SU-DHL-6 (cell line): ENCODE results near the gene BRMS1.

Experiments
- H2AFZ ChIP-seq: fragments of 200-600 bp; sonication (generic); 2 replicates; pipeline ENCODE4 v1.6.1; 2014; ENCODE audit warnings: low read depth, mild to moderate bottlenecking, moderate library complexity, mixed read lengths, antibody characterized with exemption, low read length; ENCODE audit not compliant: severe bottlenecking
- H3F3A ChIP-seq: fragments of 200-600 bp; shearing (Covaris generic); 2 replicates; pipeline ENCODE4 v1.6.0; 2016; ENCODE audit warnings: antibody characterized with exemption, mild to moderate bottlenecking; ENCODE audit not compliant: insufficient read depth
- H3K27ac ChIP-seq: fragments of 200-600 bp; sonication (generic); 2 replicates; pipeline ENCODE4 v1.5.1; 2016; ENCODE audit warnings: low read depth, mild to moderate bottlenecking, low read length, moderate library complexity, mixed read lengths
- H3K27me3 ChIP-seq: fragments of 200-600 bp; sonication (generic), shearing (Covaris generic); 2 replicates; pipeline ENCODE4 v1.6.0; 2014; ENCODE audit warnings: mild to moderate bottlenecking, low read length
- H3K36me3 ChIP-seq: fragments of 200-600 bp; sonication (generic); 2 replicates; pipeline ENCODE4 v1.6.1; 2014; ENCODE audit warnings: mild to moderate bottlenecking, low read length, mixed read lengths
- H3K4me2 ChIP-seq: fragments of 300-600, 200-600 bp; shearing (Covaris generic), sonication (generic); 2 replicates; pipeline ENCODE4 v1.6.0; 2014; ENCODE audit warnings: low read length, low read depth, mild to moderate bottlenecking; ENCODE audit not compliant: poor library complexity, severe bottlenecking
- H3K4me3 ChIP-seq: fragments of 200-600 bp; sonication (generic); 2 replicates; pipeline ENCODE4 v1.5.1; 2014; ENCODE audit warnings: antibody characterized with exemption, low read length, mild to moderate bottlenecking, mixed read lengths; ENCODE audit not compliant: insufficient read depth, poor library complexity, severe bottlenecking
- H3K79me2 ChIP-seq: fragments of 200-600 bp; sonication (generic); 2 replicates; pipeline ENCODE4 v1.6.1; 2014; ENCODE audit warnings: mild to moderate bottlenecking, low read length, moderate library complexity; ENCODE audit not compliant: insufficient read depth
- H3K9ac ChIP-seq: fragments of 200-600 bp; sonication (generic); 2 replicates; pipeline ENCODE4 v1.7.0; 2014; ENCODE audit warnings: mild to moderate bottlenecking, low read length
- H3K9me2 ChIP-seq: fragments of 200-600 bp; sonication (generic); replicated peaks from 2 replicates; pipeline ENCODE4 v1.6.1; 2014; ENCODE audit warnings: low read length; ENCODE audit not compliant: insufficient read depth
- H3K9me3 ChIP-seq: fragments of 200-600 bp; sonication (generic); 2 replicates; pipeline ENCODE4 v1.6.1; 2014; ENCODE audit warnings: low read length, mixed read lengths; ENCODE audit not compliant: insufficient read depth
- H4K20me1 ChIP-seq: fragments of 200-600 bp; sonication (generic); 2 replicates; pipeline ENCODE4 v1.6.1; 2014; ENCODE audit warnings: low read depth, mild to moderate bottlenecking, antibody characterized with exemption, low read length, moderate library complexity, mixed read lengths
- EZH2phosphoT487 ChIP-seq: fragments of 200-600 bp; sonication (generic), shearing (Covaris generic); conservative IDR thresholded peaks from 2 replicates; pipeline ENCODE4 v1.6.1; 2018; ENCODE audit warnings: mild to moderate bottlenecking, antibody characterized with exemption, low read length, moderate library complexity, mixed read lengths
- TF ChIP-seq, protein P1 (sequence below): fragments of 200-600 bp; sonication (generic); IDR thresholded peaks from one replicate; pipeline ENCODE4 v1.5.1; 2017; ENCODE audit warnings: antibody characterized with exemption, mild to moderate bottlenecking, low read length, moderate library complexity; ENCODE audit not compliant: insufficient read depth, poor library complexity, severe bottlenecking

BRMS1 gene

DNA sequence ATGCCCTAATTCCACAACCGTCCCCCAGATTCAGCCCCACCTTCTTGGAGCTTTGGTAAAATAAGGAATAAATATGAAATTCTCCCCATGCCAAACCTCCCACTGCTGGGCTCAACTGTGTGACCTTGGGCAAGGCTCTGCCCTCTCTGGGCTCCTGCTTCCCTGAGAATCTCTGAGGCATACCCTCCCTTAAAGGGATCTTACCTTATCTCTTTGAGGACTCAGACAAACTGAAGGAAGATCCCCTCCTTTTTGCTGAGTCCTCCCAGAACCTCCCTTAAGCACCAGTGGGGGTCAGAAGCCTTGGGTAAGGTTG lies 30.8 kb downstream of the BRMS1 start:
- no peak for TF ChIP-seq EZH2phosphoT487
- TF ChIP-seq, protein P1, sequence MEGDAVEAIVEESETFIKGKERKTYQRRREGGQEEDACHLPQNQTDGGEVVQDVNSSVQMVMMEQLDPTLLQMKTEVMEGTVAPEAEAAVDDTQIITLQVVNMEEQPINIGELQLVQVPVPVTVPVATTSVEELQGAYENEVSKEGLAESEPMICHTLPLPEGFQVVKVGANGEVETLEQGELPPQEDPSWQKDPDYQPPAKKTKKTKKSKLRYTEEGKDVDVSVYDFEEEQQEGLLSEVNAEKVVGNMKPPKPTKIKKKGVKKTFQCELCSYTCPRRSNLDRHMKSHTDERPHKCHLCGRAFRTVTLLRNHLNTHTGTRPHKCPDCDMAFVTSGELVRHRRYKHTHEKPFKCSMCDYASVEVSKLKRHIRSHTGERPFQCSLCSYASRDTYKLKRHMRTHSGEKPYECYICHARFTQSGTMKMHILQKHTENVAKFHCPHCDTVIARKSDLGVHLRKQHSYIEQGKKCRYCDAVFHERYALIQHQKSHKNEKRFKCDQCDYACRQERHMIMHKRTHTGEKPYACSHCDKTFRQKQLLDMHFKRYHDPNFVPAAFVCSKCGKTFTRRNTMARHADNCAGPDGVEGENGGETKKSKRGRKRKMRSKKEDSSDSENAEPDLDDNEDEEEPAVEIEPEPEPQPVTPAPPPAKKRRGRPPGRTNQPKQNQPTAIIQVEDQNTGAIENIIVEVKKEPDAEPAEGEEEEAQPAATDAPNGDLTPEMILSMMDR = no peak
- no peak overlapping the region for H2AFZ ChIP-seq
- H3K9ac ChIP-seq = no peak overlapping the region
- H3K4me2 ChIP-seq = no peak overlapping the region
- H3K79me2 ChIP-seq = no peaks in the 10 kb centered on the region
- H3K9me2 ChIP-seq = no peaks in the 10 kb centered on the region
- H3F3A ChIP-seq = no peaks in the 10 kb centered on the region
- H3K27ac ChIP-seq = no peak overlapping the region
- H3K36me3 ChIP-seq = no peaks in the 10 kb centered on the region
- no peaks in the 10 kb centered on the region for H3K9me3 ChIP-seq
- no peak overlapping the region for H3K4me3 ChIP-seq
- H4K20me1 ChIP-seq = no peaks in the 10 kb centered on the region
- H3K27me3 ChIP-seq = no peaks in the 10 kb centered on the region

DNA sequence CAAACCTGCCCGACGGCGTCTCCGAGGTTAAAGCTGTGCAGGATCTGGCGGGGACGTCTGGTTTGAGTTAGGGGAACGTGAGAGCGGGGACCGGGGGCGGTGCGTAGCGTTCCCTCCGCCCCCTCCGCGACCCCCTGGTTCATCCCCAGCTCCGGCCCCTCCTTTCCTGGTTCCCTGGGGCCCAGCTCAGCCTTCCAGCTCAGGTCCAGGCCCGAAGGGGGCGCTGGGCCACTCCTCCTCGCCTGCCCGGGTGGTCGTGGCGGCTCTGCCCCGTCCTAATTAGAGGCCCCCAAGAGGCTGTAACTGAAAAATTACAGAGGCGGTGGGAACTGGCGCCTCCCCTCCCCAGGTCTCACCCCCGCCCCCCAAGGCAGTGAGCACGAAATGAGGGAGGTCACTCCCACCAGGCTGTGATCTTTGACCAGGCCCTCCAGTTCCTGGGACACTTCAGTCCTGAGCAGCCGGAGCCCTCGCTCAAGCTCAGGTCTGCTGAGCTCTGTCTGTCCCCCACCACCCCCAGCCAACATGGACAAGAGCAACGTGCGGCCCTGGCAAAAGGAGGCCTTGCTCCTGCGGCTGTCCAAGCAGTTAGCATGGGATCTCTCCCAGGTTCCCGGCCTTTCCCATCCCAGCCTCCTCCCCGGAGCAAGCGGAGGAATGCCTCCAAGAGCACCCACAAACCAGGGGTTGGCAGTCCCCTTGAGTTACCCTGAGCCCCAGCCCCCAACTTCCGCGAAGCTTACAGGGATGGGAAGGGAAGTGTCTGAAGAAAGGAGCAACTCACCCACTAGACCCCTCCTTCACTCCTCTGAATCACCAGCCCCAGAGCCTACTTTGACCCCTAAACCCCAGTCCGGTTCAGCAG lies 31.4 kb downstream of the BRMS1 start:
- Histone ChIP-seq H4K20me1 (no peaks in the 10 kb centered on the region), H3K79me2 (no peaks in the 10 kb centered on the region), H3K9me2 (no peaks in the 10 kb centered on the region), H3K9ac (peak overlapping the region; percentile 6; the same call in 1 of the 2 replicates), H3K4me3 (peak overlapping the region; percentile 24), H3K4me2 (peak overlapping the region; percentile 90), H3F3A (no peaks in the 10 kb centered on the region), H2AFZ (no peak overlapping the region), H3K9me3 (no peaks in the 10 kb centered on the region), H3K36me3 (no peaks in the 10 kb centered on the region), H3K27me3 (no peaks in the 10 kb centered on the region), H3K27ac (no peak overlapping the region)
- no peak for TF ChIP-seq EZH2phosphoT487
- TF ChIP-seq, protein P1 = no peak

DNA sequence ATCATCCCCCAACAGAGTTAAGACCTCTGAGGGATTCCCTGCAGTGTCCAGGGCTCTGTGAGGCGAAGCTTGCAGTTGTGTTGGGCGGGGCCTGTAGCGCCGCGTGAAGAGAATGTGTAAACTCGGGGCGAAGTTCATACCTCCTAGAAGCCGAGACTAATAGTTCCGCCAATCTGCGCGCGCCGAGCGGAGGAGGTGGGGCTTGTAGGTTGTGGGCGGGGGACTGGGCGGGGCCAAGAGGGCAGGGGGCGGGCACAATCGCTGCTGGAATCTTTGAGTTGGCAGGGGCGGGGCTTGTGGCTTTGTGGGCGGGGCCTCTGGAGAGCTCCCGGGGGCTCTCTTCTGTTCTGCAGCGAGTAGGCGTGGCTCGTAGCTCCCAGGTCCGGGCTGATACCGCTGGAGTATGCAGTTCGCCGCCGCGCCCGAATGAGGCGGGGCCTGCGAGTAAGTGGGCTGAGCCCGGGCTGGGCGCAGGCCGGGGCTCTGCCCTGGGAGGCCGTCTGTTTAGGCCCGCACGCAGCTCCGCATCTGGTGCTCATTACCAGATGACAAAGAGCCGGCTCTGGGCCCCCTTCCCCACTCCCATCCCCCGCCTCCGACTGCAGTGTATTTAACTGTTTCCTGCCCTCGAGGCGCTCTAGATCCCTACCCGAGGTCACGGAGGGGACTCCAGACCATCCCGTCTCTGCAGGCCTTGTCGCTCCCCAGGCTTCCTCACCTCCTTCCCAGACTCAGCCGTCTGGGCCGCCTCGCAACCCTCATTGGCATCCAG lies 32.2 kb downstream of the BRMS1 start:
- Histone ChIP-seq H3K79me2 (no peaks in the 10 kb centered on the region), H3K9me3 (no peaks in the 10 kb centered on the region), H3K9ac (peak overlapping the region; percentile 49), H3K4me3 (peak overlapping the region; percentile 67), H3K27ac (peak overlapping the region; percentile 71), H3K9me2 (no peaks in the 10 kb centered on the region), H3F3A (no peaks in the 10 kb centered on the region), H3K4me2 (peak overlapping the region; percentile 90), H3K36me3 (no peaks in the 10 kb centered on the region), H2AFZ (peak overlapping the region; percentile 92), H4K20me1 (no peaks in the 10 kb centered on the region), H3K27me3 (no peaks in the 10 kb centered on the region)
- no peak for TF ChIP-seq EZH2phosphoT487
- TF ChIP-seq, protein P1 = no peak
